CMK (cell line): Measurements from ENCODE around the gene MATCAP1.

Experiments
- DNase-seq: peaks from one replicate; pipeline ENCODE4 v3.0.0-alpha.2; 2010; ENCODE audit warnings: low read depth

MATCAP1 gene

DNA sequence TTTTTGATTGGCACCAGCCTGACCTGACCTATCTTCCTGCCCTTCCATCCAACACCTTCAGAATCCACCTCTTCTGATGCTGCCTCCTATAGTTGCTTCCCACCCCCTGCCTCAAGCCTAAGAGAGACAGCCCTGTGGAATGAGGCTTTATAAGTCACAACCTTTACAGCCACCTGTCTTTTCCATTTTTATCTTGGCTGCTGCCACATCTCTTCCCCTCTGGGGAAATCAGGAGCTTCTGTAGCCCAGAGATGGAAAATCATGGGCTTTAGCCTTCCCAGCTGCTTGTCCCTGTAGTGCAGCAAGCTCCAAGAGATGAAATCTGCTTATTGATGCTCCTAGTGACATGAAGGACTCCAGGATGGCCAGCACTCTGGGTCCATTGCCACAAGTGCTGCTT, 55.3 kb downstream of the MATCAP1 start:
- no peak for DNase-seq
